ENCODE measurements around the gene GPD1L. TPM values are rescaled to one million over a fixed set of nuclear protein-coding genes. Genes with fewer than 3 reads are reported as not detected.

Gene GPD1L
- total and polyA plus RNA-seq, 2 of the 13 experiments (the other 11 are each of a cell fraction or from before 2014, with no cell fraction given) = 4.9 to 13.7 TPM

GRCh38 chr3:32189693-32190092, 83.3 kb downstream of the GPD1L start:
- BruUV-seq (replicated peaks) = no TSS peak
- Histone ChIP-seq H3K79me2 (ENCODE audit: insufficient read depth, low read length) (no peaks in the 10 kb centered on the region), H3K36me3 (replicated peaks in 1 of 2; ENCODE audit: control insufficient read depth in 1 of 2, insufficient read depth in 2 of 2, low read length in 2 of 2) (no peaks in the 10 kb centered on the region), H4K20me1 (ENCODE audit: insufficient read depth, low read length) (no peaks in the 10 kb centered on the region), H2AFZ (ENCODE audit: low read length) (no peak overlapping the region), H3K4me1 (ENCODE audit: insufficient read depth, low read length) (peaks cover 50% of the 10 kb centered on the region), H3K4me2 (ENCODE audit: low read depth, low read length) (no peak overlapping the region), H3K27ac (ENCODE audit: extremely low read length, insufficient read depth, low read length) (no peak overlapping the region), H3K9ac (ENCODE audit: insufficient read depth, low read depth, low read length) (no peak overlapping the region), H3K4me3 (replicated peaks in 1 of 3; ENCODE audit: insufficient read depth in 1 of 3, low read depth in 2 of 3, low read length in 3 of 3) (no peak overlapping the region), H3K27me3 (ENCODE audit: control insufficient read depth in 1 of 2, insufficient read depth in 2 of 2, low read length in 2 of 2) (peaks cover 0 to 5% of the 10 kb centered on the region in 2 experiments; a peak in 2 of 5 replicates), H3K9me3 (ENCODE audit: low read length) (no peaks in the 10 kb centered on the region)
- in situ Hi-C loops (cut with HindIII; ENCODE audit: extremely low pct_ligation_motif_present, low pct_unique_long_range_greater_than_20kb) (no loop called here), intact Hi-C loops (cut with micrococcal nuclease; ENCODE audit: unreplicated experiment) (no loop called here)
- POLR2A ChIA-PET = no interaction called here
- 11% methylated on average over 2 of the region's 3 CpGs for WGBS (ENCODE audit: low lambda C conversion rate)
- no peak for ATAC-seq
- no peak for FAIRE-seq
- DNase-seq (ENCODE audit: low spot score) = no peak
- TF ChIP-seq ERF (CRISPR knock-in tag; IDR thresholded peaks at IDR 0.05) = no peak
- TF ChIP-seq ZNF580 (CRISPR knock-in tag; IDR thresholded peaks at IDR 0.05; ENCODE audit: borderline replicate concordance, low read depth) = no peak
- no peak for TF ChIP-seq GLMP (CRISPR knock-in tag; IDR thresholded peaks at IDR 0.05; ENCODE audit: borderline replicate concordance)
- no peak for TF ChIP-seq HDAC2 (CRISPR knock-in tag; IDR thresholded peaks at IDR 0.05)
- TF ChIP-seq NFIC (IDR thresholded peaks at IDR 0.05; ENCODE audit: low read length) = no peak
- no peak for TF ChIP-seq ZNF317 (CRISPR knock-in tag; IDR thresholded peaks at IDR 0.05)
- no peak for TF ChIP-seq KLF12 (CRISPR knock-in tag; IDR thresholded peaks at IDR 0.05; ENCODE audit: borderline replicate concordance)
- TF ChIP-seq BCL3 (CRISPR knock-in tag; IDR thresholded peaks at IDR 0.05) = no peak
- no peak for TF ChIP-seq SYNCRIP (IDR thresholded peaks at IDR 0.05; ENCODE audit: insufficient read depth, low read depth, low read length)
- TF ChIP-seq GZF1 (CRISPR knock-in tag; IDR thresholded peaks at IDR 0.05) = no peak
- no peak for TF ChIP-seq NFYC (CRISPR knock-in tag; IDR thresholded peaks at IDR 0.05)
- TF ChIP-seq E2F5 (CRISPR knock-in tag; conservative IDR thresholded peaks at IDR 0.05) = no peak
- TF ChIP-seq, protein P1, sequence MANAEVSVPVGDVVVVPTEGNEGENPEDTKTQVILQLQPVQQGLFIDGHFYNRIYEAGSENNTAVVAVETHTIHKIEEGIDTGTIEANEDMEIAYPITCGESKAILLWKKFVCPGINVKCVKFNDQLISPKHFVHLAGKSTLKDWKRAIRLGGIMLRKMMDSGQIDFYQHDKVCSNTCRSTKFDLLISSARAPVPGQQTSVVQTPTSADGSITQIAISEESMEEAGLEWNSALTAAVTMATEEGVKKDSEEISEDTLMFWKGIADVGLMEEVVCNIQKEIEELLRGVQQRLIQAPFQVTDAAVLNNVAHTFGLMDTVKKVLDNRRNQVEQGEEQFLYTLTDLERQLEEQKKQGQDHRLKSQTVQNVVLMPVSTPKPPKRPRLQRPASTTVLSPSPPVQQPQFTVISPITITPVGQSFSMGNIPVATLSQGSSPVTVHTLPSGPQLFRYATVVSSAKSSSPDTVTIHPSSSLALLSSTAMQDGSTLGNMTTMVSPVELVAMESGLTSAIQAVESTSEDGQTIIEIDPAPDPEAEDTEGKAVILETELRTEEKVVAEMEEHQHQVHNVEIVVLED (CRISPR knock-in tag; IDR thresholded peaks at IDR 0.05; ENCODE audit: borderline replicate concordance) = no peak
- TF ChIP-seq GTF2F1 (IDR thresholded peaks at IDR 0.05; ENCODE audit: low read length) = no peak
- no peak for TF ChIP-seq FOSL1 (CRISPR knock-in tag; IDR thresholded peaks at IDR 0.05; ENCODE audit: borderline replicate concordance)
- TF ChIP-seq IKZF1 (IDR thresholded peaks at IDR 0.05) = no peak
- TF ChIP-seq, protein P2, sequence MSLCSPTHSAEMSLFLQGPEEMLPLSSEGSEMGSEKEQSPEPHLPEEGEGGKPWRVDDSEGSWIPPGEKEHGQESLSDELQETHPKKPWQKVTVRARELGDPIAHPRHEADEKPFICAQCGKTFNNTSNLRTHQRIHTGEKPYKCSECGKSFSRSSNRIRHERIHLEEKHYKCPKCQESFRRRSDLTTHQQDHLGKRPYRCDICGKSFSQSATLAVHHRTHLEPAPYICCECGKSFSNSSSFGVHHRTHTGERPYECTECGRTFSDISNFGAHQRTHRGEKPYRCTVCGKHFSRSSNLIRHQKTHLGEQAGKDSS (CRISPR knock-in tag; IDR thresholded peaks at IDR 0.05; ENCODE audit: borderline replicate concordance, low read depth) = no peak
- TF ChIP-seq KAT7 (CRISPR knock-in tag; IDR thresholded peaks at IDR 0.05; ENCODE audit: borderline replicate concordance) = no peak
- CTCF ChIA-PET (ENCODE audit: low intra/inter-chr PET ratio, low total read pairs) = no interaction called here
